Measurements from ENCODE around the gene SLIT3. TPM values are rescaled to one million over a fixed set of nuclear protein-coding genes. Genes with fewer than 3 reads are reported as not detected.
A peak's percentile ranks its signal among the peaks of the same experiment; 100 is the strongest.

SLIT3 gene
- total RNA-seq, 4 donors from 2014 or later: 6.8 to 23.1 (median 13.3) TPM

DNA sequence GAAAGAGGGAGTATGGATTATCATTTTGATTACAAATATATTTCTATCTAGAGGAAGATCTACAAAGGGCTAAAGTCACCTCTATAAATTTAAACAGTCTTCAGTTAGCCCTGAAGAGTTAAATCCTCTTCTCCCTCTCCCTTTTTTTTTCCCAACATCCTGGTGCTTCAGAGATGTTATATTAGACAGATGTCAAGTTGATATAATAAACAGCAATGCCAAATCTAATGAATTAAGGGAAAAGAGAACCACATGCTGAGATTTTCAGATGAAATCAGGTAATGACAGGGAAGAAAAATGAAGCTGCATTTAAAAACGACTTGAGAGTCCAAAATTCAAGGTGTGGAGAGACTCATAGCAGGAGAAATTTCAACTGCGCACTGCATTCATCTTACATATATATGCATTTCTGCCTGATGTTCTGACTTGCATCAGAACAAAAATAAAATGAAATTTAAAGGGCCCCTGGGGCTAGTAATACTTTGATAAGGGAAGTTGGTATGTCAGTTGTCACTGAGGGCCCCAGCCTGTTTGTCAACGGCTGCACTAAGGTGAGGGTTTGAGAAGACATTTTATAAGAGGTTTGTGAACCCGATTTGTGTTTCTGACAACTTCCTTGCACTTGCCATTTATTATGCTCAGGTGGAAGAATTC, 382.9 kb downstream of the SLIT3 start:
- no peak overlapping the region for H3K27ac ChIP-seq
- H3K9me3 ChIP-seq: peaks cover 0 to 3% (median 0%) of the 10 kb centered on the region in 4 donors
- no peaks in the 10 kb centered on the region for H3K4me1 ChIP-seq
- H3K27me3 ChIP-seq: no peaks in the 10 kb centered on the region
- H3K36me3 ChIP-seq: no peaks in the 10 kb centered on the region
- no peak overlapping the region for H3K4me3 ChIP-seq
- TF ChIP-seq, protein P1, sequence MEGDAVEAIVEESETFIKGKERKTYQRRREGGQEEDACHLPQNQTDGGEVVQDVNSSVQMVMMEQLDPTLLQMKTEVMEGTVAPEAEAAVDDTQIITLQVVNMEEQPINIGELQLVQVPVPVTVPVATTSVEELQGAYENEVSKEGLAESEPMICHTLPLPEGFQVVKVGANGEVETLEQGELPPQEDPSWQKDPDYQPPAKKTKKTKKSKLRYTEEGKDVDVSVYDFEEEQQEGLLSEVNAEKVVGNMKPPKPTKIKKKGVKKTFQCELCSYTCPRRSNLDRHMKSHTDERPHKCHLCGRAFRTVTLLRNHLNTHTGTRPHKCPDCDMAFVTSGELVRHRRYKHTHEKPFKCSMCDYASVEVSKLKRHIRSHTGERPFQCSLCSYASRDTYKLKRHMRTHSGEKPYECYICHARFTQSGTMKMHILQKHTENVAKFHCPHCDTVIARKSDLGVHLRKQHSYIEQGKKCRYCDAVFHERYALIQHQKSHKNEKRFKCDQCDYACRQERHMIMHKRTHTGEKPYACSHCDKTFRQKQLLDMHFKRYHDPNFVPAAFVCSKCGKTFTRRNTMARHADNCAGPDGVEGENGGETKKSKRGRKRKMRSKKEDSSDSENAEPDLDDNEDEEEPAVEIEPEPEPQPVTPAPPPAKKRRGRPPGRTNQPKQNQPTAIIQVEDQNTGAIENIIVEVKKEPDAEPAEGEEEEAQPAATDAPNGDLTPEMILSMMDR (IDR thresholded peaks at IDR 0.05): no peak
- no peak for TF ChIP-seq POLR2A (IDR thresholded peaks at IDR 0.05)
- DNase-seq: no peak

DNA sequence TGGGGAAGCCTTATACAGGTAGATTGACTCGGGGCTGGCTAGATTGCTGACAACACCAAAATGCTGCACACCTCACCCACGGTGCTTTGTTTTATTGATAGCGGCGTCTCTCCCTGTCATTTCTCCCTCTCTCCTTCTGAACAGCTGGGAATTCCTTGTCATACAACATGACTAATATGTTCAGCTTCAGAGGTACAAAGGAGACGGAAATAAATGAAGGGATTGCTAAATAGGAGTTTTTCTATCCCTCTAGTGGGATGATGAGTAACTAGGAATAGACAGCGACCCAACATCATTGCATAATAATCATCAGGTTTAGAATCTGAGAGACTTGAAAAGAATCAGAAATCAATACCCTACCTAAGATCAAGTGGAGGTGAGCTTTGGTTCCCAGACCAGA, 384.1 kb downstream of the SLIT3 start:
- no peak overlapping the region for H3K27ac ChIP-seq
- H3K4me3 ChIP-seq: no peak overlapping the region
- H3K36me3 ChIP-seq: no peaks in the 10 kb centered on the region
- no peaks in the 10 kb centered on the region for H3K27me3 ChIP-seq
- TF ChIP-seq, protein P1 (IDR thresholded peaks at IDR 0.05): no peak
- no peak for TF ChIP-seq POLR2A (IDR thresholded peaks at IDR 0.05)
- peaks cover 0 to 3% (median 0%) of the 10 kb centered on the region in 4 donors for H3K9me3 ChIP-seq
- no peaks in the 10 kb centered on the region for H3K4me1 ChIP-seq
- DNase-seq: no peak

DNA sequence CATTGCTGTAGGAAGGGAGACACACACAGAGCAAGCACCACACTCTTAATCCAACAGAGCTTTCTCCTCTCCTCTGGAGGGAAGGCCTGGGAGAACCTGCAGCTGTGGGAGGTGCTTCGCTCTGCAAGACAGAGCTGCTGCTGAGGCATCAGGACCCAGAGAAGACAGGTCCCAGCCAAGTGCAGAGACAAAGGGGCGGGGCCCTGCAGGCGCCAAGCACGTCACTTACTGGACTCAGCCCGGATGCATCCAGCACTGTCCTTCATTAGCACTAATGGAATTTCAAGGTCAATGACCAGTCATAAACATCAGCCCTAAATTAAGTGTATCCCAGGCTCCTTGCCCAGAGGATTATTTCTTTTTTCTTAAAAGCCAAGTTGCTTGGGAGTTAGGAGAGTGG, 384.7 kb downstream of the SLIT3 start:
- Histone ChIP-seq H3K4me3 (no peak overlapping the region), H3K27ac (no peak overlapping the region), H3K36me3 (no peaks in the 10 kb centered on the region), H3K4me1 (no peaks in the 10 kb centered on the region), H3K9me3 (peaks cover 0 to 3% (median 0%) of the 10 kb centered on the region in 4 donors), H3K27me3 (no peaks in the 10 kb centered on the region)
- no peak for TF ChIP-seq POLR2A (IDR thresholded peaks at IDR 0.05)
- TF ChIP-seq, protein P1 (IDR thresholded peaks at IDR 0.05): no peak
- DNase-seq: peak in 1 of 3 donors; percentile 51

DNA sequence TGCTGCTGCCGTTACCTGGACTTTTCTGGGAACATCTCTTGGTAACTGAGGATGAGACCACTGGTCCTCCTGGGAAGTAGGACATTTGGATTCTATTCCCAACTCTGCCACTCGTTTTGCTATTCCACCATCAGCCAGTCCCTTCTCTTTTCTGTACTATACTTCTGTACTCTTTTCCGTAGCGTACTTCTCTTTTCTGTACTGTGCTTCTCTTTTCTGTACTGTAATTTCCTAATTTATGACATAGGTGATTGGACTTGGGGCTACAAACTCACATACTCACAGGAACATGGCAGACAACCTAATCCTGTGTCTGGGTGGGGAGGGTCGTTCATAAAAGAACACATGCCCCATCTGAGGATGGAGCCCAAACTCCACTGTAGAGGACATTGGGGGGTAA, 386.4 kb downstream of the SLIT3 start:
- no peaks in the 10 kb centered on the region for H3K4me1 ChIP-seq
- DNase-seq: no peak
- H3K27ac ChIP-seq: no peak overlapping the region
- H3K27me3 ChIP-seq: no peaks in the 10 kb centered on the region
- peaks cover 0 to 3% (median 0%) of the 10 kb centered on the region in 4 donors for H3K9me3 ChIP-seq
- no peaks in the 10 kb centered on the region for H3K36me3 ChIP-seq
- no peak overlapping the region for H3K4me3 ChIP-seq
- TF ChIP-seq POLR2A (IDR thresholded peaks at IDR 0.05): no peak
- TF ChIP-seq, protein P1 (IDR thresholded peaks at IDR 0.05): no peak

DNA sequence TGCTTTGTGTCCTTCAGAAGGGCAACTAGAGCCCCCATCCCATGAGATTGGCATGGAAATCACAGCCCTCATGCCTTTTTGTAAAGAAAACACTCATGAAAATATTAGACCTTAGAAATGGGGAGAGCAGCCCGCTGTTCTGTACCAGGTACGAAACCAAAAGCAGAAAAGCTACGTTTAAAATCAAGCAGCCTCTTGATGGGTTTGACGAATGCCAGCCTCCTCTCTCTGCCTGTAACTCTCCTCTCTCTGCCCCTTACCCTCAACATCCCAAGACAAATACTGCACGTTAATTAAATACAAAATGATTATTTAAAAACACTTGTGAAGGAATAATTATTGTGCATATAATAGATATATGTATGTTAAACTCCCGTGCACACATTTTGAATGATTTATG, 390.1 kb downstream of the SLIT3 start:
- Histone ChIP-seq H3K36me3 (no peaks in the 10 kb centered on the region), H3K4me1 (no peaks in the 10 kb centered on the region), H3K9me3 (no peaks in the 10 kb centered on the region), H3K4me3 (no peak overlapping the region), H3K27me3 (no peaks in the 10 kb centered on the region), H3K27ac (no peak overlapping the region)
- no peak for TF ChIP-seq POLR2A (IDR thresholded peaks at IDR 0.05)
- TF ChIP-seq, protein P1 (IDR thresholded peaks at IDR 0.05): no peak
- DNase-seq: no peak

All from Peyer's patch (tissue), 4 donors.